Activated naive CD4-positive, alpha-beta T cell treated with anti-CD3 and anti-CD28 coated beads, Interleukin-2, amount 50 U/mL, for 72 hours (primary cell): ENCODE results near the gene KRTAP4-4. TPM values are rescaled to one million over a fixed set of nuclear protein-coding genes. Genes with fewer than 3 reads are reported as not detected.
"Not testable (repeated sequence)": the region's sequence is repeated elsewhere in the genome, so short reads cannot be mapped to it uniquely, and the experiment has no call there.

Experiments
- ATAC-seq, 2 donors: fragments of 150-1000 bp; cut with Tn5 transposase; 2 replicates each; pipeline ENCODE4 v1.10.0; 2021; ENCODE audit warnings: mild to moderate bottlenecking in 2 of 2, moderate library complexity in 2 of 2
- DNase-seq, 2 donors: peaks; one replicate each; pipeline ENCODE4 v3.0.0; 2021 to 2022; ENCODE audit warnings: low spot score in 2 of 2
- H3K27ac Mint-ChIP-seq, 2 donors: one replicate each; pipeline ENCODE4 v1.8.0; 2022; ENCODE audit warnings: mild to moderate bottlenecking in 2 of 2, mixed read lengths in 2 of 2
- H3K36me3 Mint-ChIP-seq, 2 donors: one replicate each; pipeline ENCODE4 v1.8.0; 2022; ENCODE audit warnings: mixed read lengths in 2 of 2
- H3K9me3 Mint-ChIP-seq, 2 donors: one replicate each; pipeline ENCODE4 v1.8.0; 2022; ENCODE audit warnings: mixed read lengths in 2 of 2
- total RNA-seq, 2 donors: library from RNA; stranded (reverse); gene quantifications; one replicate each; pipeline ENCODE4 v1.2.3, GENCODE V29; 2022

The KRTAP4-4 gene
- not detected for total RNA-seq

GRCh38 chr17:41160648-41161047 is at the start of gene KRTAP4-4:
KRTAP4-4 (minus strand) TSS chr17:41160748; CDS start chr17:41160691, 57 bp downstream.
- Mint-ChIP-seq H3K36me3 (no peaks in the 10 kb centered on the region), H3K27ac (no peak within 1 kb of the TSS), H3K9me3 (no peaks in the 10 kb centered on the region)
- ATAC-seq (no peak), DNase-seq (no peak)

DNA sequence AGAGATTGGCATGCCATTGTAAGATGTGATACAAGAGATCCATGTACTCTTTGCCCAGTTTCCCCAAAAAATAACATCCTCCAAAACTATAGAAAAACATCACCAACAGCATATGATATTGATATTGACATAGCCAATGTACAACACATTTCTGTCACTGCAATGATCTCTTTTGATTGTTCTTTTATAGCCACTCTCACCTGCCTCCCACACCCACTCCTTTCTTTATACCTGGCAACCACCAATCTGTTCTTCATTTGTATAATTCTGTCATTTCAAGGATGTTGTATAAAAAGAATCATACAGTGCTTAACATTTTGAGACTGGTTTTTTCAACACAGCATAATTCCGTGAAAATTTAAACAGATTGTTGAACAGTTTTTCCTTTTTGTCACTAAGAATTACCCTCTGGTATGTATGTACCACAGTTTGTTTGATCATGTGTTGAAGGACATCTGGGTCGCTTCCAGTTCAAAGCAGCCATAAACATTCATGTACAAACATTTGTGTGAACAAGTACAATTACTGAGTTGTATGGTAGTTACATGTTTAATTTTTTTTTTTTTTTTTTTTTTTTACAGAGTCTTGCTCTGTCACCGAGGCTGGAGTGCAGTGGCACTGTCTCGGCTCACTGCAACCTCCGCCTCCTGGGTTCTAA is 39.0 kb upstream of the KRTAP4-4 start:
- ATAC-seq (no peak), DNase-seq (no peak)
- H3K9me3 Mint-ChIP-seq, result peaks cover 3 to 5% of the 10 kb centered on the region in 2 donors
- no peak overlapping the region for H3K27ac Mint-ChIP-seq
- no peaks in the 10 kb centered on the region for H3K36me3 Mint-ChIP-seq

GRCh38 chr17:41196068-41196467 is 35.5 kb upstream of the KRTAP4-4 start:
- H3K27ac Mint-ChIP-seq, result no peak overlapping the region
- DNase-seq (no peak), ATAC-seq (no peak)
- no peaks in the 10 kb centered on the region for H3K36me3 Mint-ChIP-seq
- peaks cover 8% of the 10 kb centered on the region in 2 donors for H3K9me3 Mint-ChIP-seq

GRCh38 chr17:41190328-41190727 is 29.8 kb upstream of the KRTAP4-4 start:
- Mint-ChIP-seq H3K27ac (peak overlapping the region in 1 of 2 donors; percentile 3), H3K9me3 (peaks cover 3 to 4% of the 10 kb centered on the region in 2 donors), H3K36me3 (no peaks in the 10 kb centered on the region)
- no peak for ATAC-seq
- no peak for DNase-seq

- H3K27ac Mint-ChIP-seq, result peak within 1 kb of the TSS; percentile 3 to 66
- not testable (repeated sequence) for ATAC-seq, DNase-seq, H3K9me3 Mint-ChIP-seq, H3K36me3 Mint-ChIP-seq
Observed at GRCh38 chr17:41189837-41190318, 29.3 kb upstream of the KRTAP4-4 start, which contains the start of gene KRTAP9-1. KRTAP9-1 (plus strand) TSS chr17:41189887; CDS start chr17:41189887, 0 bp downstream.

- ATAC-seq (no peak), DNase-seq (no peak)
- Mint-ChIP-seq H3K36me3 (no peaks in the 10 kb centered on the region), H3K27ac (no peak overlapping the region), H3K9me3 (no peaks in the 10 kb centered on the region)
Observed at GRCh38 chr17:41186872-41187271, 26.3 kb upstream of the KRTAP4-4 start.

- Mint-ChIP-seq H3K36me3 (no peaks in the 10 kb centered on the region), H3K27ac (no peak overlapping the region), H3K9me3 (no peaks in the 10 kb centered on the region)
- ATAC-seq (peak in 1 of 2 donors; percentile 58), DNase-seq (no peak)
Observed at GRCh38 chr17:41185001-41185400, 24.5 kb upstream of the KRTAP4-4 start.

GRCh38 chr17:41184480-41184961 is 24.0 kb upstream of the KRTAP4-4 start, which contains the start of gene KRTAP4-1:
KRTAP4-1 (minus strand) TSS chr17:41184911; CDS start chr17:41184854, 57 bp downstream.
- no peaks in the 10 kb centered on the region for H3K9me3 Mint-ChIP-seq
- no peaks in the 10 kb centered on the region for H3K36me3 Mint-ChIP-seq
- H3K27ac Mint-ChIP-seq, result no peak within 1 kb of the TSS
- DNase-seq (no peak), ATAC-seq (no peak)

- Mint-ChIP-seq H3K36me3 (no peaks in the 10 kb centered on the region), H3K27ac (no peak overlapping the region), H3K9me3 (no peaks in the 10 kb centered on the region)
- DNase-seq, result no peak
- ATAC-seq, result no peak
Observed at GRCh38 chr17:41178843-41179616, 18.5 kb upstream of the KRTAP4-4 start.

DNA sequence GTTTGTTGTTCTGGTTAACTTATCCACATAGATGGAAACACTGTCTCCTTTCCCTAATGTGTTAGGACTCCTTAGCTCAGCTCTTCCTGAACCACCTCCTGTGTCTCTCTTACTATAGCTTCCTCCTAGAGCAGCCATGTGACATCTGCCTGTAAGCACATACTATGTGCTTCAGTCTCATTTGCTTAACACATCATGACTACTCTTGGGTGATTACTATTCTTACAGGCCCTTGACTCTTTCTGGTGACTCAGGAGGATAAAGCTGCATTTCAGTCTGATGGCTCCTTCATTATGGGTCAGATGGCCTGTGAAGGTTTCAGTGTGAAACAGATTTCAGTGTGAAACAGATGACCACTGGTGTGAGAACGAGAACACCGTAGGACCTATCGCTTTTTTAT is 17.8 kb upstream of the KRTAP4-4 start:
- H3K36me3 Mint-ChIP-seq, result no peaks in the 10 kb centered on the region
- ATAC-seq, result peak in 1 of 2 donors; percentile 31
- H3K27ac Mint-ChIP-seq, result no peak overlapping the region
- no peak for DNase-seq
- H3K9me3 Mint-ChIP-seq, result no peaks in the 10 kb centered on the region

GRCh38 chr17:41177727-41178271 is 17.3 kb upstream of the KRTAP4-4 start, which contains the start of gene KRTAP4-2:
KRTAP4-2 (minus strand) TSS chr17:41178221; CDS start chr17:41178164, 57 bp downstream.
- ATAC-seq (no peak), DNase-seq (no peak)
- no peaks in the 10 kb centered on the region for H3K9me3 Mint-ChIP-seq
- H3K27ac Mint-ChIP-seq, result no peak within 1 kb of the TSS
- H3K36me3 Mint-ChIP-seq, result no peaks in the 10 kb centered on the region

DNA sequence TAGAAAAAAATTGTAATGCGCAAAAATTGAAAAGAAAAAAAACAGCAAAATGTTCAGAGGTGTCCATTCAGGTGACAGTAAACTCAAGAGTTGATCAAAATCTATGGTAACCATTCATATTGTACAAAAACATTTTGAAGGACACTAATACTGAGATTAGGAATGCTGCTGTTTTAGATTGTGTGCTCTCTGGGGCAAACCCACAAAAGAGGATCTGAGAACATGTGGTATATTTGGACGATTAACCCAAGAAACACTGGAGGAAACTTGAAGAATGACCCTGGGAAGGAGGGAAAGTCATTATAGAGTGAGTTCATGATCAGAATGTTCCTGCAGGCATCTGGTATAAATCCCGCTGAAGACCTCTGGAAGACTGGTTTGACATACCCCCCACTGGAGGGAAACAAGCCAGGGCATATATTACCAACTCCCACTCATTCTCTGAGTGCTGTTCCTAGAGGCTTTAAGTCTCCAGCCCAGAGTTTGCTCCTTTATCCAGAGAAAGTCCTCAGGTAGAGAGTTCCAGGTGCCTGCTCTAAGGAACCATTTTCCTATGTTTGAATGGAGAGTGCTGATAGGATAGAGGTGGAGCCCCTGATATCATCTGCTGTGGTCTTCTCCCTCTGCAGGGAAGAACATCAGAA is 16.3 kb upstream of the KRTAP4-4 start:
- no peak for ATAC-seq
- H3K36me3 Mint-ChIP-seq, result no peaks in the 10 kb centered on the region

GRCh38 chr17:41171886-41172285 is 11.3 kb upstream of the KRTAP4-4 start:
- no peak for DNase-seq
- Mint-ChIP-seq H3K36me3 (no peaks in the 10 kb centered on the region), H3K27ac (no peak overlapping the region), H3K9me3 (no peaks in the 10 kb centered on the region)
- no peak for ATAC-seq

More for the DNA sequence above, 16.3 kb upstream of the KRTAP4-4 start:
- DNase-seq, result no peak
- Mint-ChIP-seq H3K27ac (no peak overlapping the region), H3K9me3 (no peaks in the 10 kb centered on the region)

DNA sequence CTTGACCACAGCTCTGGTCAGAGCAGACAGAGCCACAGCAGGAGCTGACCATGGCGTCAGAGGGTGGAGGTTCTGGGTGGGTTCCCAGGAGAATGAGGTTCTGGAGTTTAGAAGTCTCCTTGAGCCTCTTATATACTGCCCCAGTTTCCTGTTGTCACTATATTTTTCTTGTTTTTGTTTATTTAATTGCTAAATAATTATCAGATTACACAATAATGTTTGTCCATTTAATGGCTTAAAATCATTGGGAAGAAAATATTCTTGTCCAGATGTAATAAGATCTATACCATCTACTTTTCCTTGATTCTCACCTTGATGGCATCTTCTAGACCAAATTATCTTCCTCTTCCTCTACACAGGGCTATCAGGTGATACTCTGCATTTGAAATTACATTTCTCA is 7.6 kb upstream of the KRTAP4-4 start, which contains the start of gene KRTAP4-3:
Gene KRTAP4-3, minus strand, starts transcription at position 101 of the 400 bp plus-strand sequence. Its CDS starts 49 bp downstream, at position 52.
- H3K9me3 Mint-ChIP-seq, result no peaks in the 10 kb centered on the region
- H3K27ac Mint-ChIP-seq, result no peak within 1 kb of the TSS
- DNase-seq, result no peak
- no peaks in the 10 kb centered on the region for H3K36me3 Mint-ChIP-seq
- no peak for ATAC-seq

DNA sequence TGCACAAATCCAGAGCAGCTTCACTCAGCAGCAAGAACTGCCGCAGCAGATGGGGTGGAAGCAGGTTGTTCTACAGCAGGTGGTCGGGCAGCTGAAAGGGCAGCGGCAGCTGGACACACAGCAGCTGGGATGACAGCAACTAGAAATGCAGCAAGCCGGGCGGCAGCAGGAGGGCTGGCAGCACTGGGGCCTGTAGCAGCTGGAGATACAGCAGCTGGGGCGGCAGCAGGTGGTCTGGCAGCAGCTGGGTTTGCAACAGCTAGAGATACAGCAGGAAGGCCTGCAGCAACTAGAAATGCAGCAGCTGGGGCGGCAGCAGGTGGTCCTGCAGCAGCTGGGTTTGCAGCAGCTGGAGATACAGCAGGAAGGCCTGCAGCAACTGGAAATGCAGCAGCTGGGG is 7.0 kb upstream of the KRTAP4-4 start:
- Mint-ChIP-seq H3K9me3 (no peaks in the 10 kb centered on the region), H3K36me3 (no peaks in the 10 kb centered on the region), H3K27ac (no peak overlapping the region)
- DNase-seq (no peak), ATAC-seq (no peak)

- Mint-ChIP-seq H3K27ac (no peak overlapping the region), H3K9me3 (no peaks in the 10 kb centered on the region), H3K36me3 (no peaks in the 10 kb centered on the region)
- DNase-seq, result no peak
- no peak for ATAC-seq
Observed at GRCh38 chr17:41163828-41164227, 3.3 kb upstream of the KRTAP4-4 start.
